CD14-positive monocyte (primary cell): ENCODE data around the gene PXMP4. TPM values are rescaled to one million over a fixed set of nuclear protein-coding genes. Genes with fewer than 3 reads are reported as not detected.
A peak's percentile ranks its signal among the peaks of the same experiment; 100 is the strongest.

Experiments
- DNase-seq, 3 donors: peaks; one replicate each; pipeline ENCODE4 v3.0.0-alpha.2; 2011 to 2022
- H2AFZ ChIP-seq: 2 replicates; pipeline ENCODE4 v1.6.0; 2012; ENCODE audit warnings: mild to moderate bottlenecking, low read depth, low read length, inconsistent platforms; ENCODE audit not compliant: insufficient read depth, poor library complexity, severe bottlenecking
- H3K27ac ChIP-seq, 2 donors: 1 replicate in 1 of 2; 2 replicates in 1 of 2; pipeline ENCODE4 v1.5.1; 2012 to 2013; ENCODE audit warnings: low read length in 2 of 2, control low read depth in 1 of 2, inconsistent platforms in 1 of 2, low read depth in 1 of 2, mild to moderate bottlenecking in 1 of 2
- H3K27me3 ChIP-seq, 2 donors: one replicate each; pipeline versions ENCODE4 v1.6.0 to v1.6.1; 2011 to 2013; ENCODE audit warnings: low read length in 2 of 2; ENCODE audit not compliant: control insufficient read depth in 2 of 2, insufficient read depth in 2 of 2
- H3K36me3 ChIP-seq, 2 donors: replicated peaks in 1 of 2; 1 replicate in 1 of 2; 2 replicates in 1 of 2; pipeline versions ENCODE4 v1.5.1 to v1.6.1; 2012 to 2013; ENCODE audit warnings: low read length in 2 of 2, control low read depth in 1 of 2, inconsistent platforms in 1 of 2, mild to moderate bottlenecking in 1 of 2; ENCODE audit not compliant: insufficient read depth in 2 of 2, control insufficient read depth in 1 of 2
- H3K4me1 ChIP-seq, 2 donors: 1 replicate in 1 of 2; 2 replicates in 1 of 2; pipeline versions ENCODE4 v1.5.1 to v1.6.1; 2012 to 2013; ENCODE audit warnings: low read length in 2 of 2, control low read depth in 1 of 2, inconsistent platforms in 1 of 2, mild to moderate bottlenecking in 1 of 2, moderate library complexity in 1 of 2; ENCODE audit not compliant: insufficient read depth in 2 of 2, control insufficient read depth in 1 of 2
- H3K4me2 ChIP-seq: replicated peaks from 2 replicates; pipeline ENCODE3; 2012; ENCODE audit warnings: low read length, moderate library complexity, mild to moderate bottlenecking; ENCODE audit not compliant: poor library complexity, severe bottlenecking; ENCODE audit errors: extremely low read depth
- H3K4me3 ChIP-seq, 3 experiments: fragments of 200-600 bp in 1 of 3; sonication (generic) in 1 of 3; replicated peaks in 1 of 3; 1 replicate in 2 of 3; 2 replicates in 1 of 3; pipeline ENCODE4 v1.5.1; 2011 to 2013; ENCODE audit warnings: low read length in 3 of 3, mild to moderate bottlenecking in 3 of 3, control low read depth in 2 of 3, low read depth in 2 of 3, inconsistent platforms in 1 of 3, moderate library complexity in 1 of 3
- H3K79me2 ChIP-seq: 2 replicates; pipeline ENCODE4 v1.6.0; 2012; ENCODE audit warnings: mild to moderate bottlenecking, control low read depth, inconsistent platforms, low read length, moderate library complexity; ENCODE audit not compliant: insufficient read depth
- H3K9ac ChIP-seq: 2 replicates; pipeline ENCODE4 v1.6.0; 2017; ENCODE audit warnings: low read length, mild to moderate bottlenecking; ENCODE audit not compliant: insufficient read depth, poor library complexity, severe bottlenecking
- H3K9me3 ChIP-seq, 2 donors: replicated peaks in 1 of 2; 1 replicate in 1 of 2; 2 replicates in 1 of 2; pipeline versions ENCODE4 v1.5.1 to v1.6.1; 2012 to 2013; ENCODE audit warnings: low read length in 2 of 2, control low read depth in 1 of 2; ENCODE audit not compliant: control insufficient read depth in 1 of 2, insufficient read depth in 1 of 2
- H4K20me1 ChIP-seq: 2 replicates; pipeline ENCODE4 v1.6.0; 2012; ENCODE audit warnings: mild to moderate bottlenecking, low read length, control low read depth, moderate library complexity; ENCODE audit not compliant: insufficient read depth
- H3K27ac Mint-ChIP-seq, 7 donors: one replicate each; pipeline ENCODE4 v1.8.0; 2020; ENCODE audit warnings: mild to moderate bottlenecking in 7 of 7, mixed read lengths in 7 of 7, moderate library complexity in 6 of 7, inconsistent platforms in 2 of 7
- H3K27me3 Mint-ChIP-seq, 3 donors: one replicate each; pipeline ENCODE4 v1.8.0; 2021 to 2022; ENCODE audit warnings: low read depth in 3 of 3, mild to moderate bottlenecking in 3 of 3, mixed read lengths in 3 of 3, moderate library complexity in 3 of 3, inconsistent platforms in 1 of 3
- H3K36me3 Mint-ChIP-seq, 2 donors: one replicate each; pipeline ENCODE4 v1.8.0; 2020; ENCODE audit warnings: mixed read lengths in 2 of 2, inconsistent platforms in 1 of 2, mild to moderate bottlenecking in 1 of 2
- H3K4me1 Mint-ChIP-seq: one replicate; pipeline ENCODE4 v1.8.0; 2020; ENCODE audit warnings: mild to moderate bottlenecking, mixed read lengths
- H3K4me3 Mint-ChIP-seq, 2 donors: one replicate each; pipeline ENCODE4 v1.8.0; 2020; ENCODE audit warnings: mild to moderate bottlenecking in 2 of 2, mixed read lengths in 2 of 2, moderate library complexity in 1 of 2
- H3K9me3 Mint-ChIP-seq, 7 donors: one replicate each; pipeline ENCODE4 v1.8.0; 2020 to 2022; ENCODE audit warnings: mixed read lengths in 7 of 7, mild to moderate bottlenecking in 6 of 7, moderate library complexity in 6 of 7, inconsistent platforms in 2 of 7
- CTCF ChIP-seq: fragments of 200-600 bp; IDR thresholded peaks from one replicate; pipeline ENCODE4 v1.8.0; 2022; ENCODE audit warnings: antibody characterized with exemption, mild to moderate bottlenecking
- WGBS: methylation state at CpG from one replicate; pipeline ENCODE4 v1.1.5; 2013; ENCODE audit warnings: missing lambda C conversion rate; ENCODE audit not compliant: insufficient coverage; 5-methylcytosine and 5-hydroxymethylcytosine counted together
- intact Hi-C, 2 donors: fragments of 100-400 bp; cut with micrococcal nuclease; formaldehyde crosslinking; loops; one replicate each; pipeline versions ENCODE4 v1.15.0 to v1.15.1; 2023
- polyA plus RNA-seq, 3 donors: library from polyadenylated mRNA; depleted of rRNA in 1 of 3; unstranded in 2 of 3; stranded (reverse) in 1 of 3; fragments of 300-500 nt in 2 of 3; fragments of >200 nt in 1 of 3; fragmentation: Illumina TruSeq in 2 of 3; gene quantifications; 1 replicate in 2 of 3; 2 replicates in 1 of 3; pipeline ENCODE4 v1.2.3, GENCODE V29; 2012 to 2021

Gene PXMP4
- polyA plus RNA-seq, 3 donors, result 4.9 to 11.4 (median 9.0) TPM

GRCh38 chr20:33736962-33737361 lies 16.9 kb upstream of the PXMP4 start:
- Mint-ChIP-seq H3K27me3 (peaks cover 0 to 2% (median 0%) of the 10 kb centered on the region in 3 donors), H3K36me3 (peaks cover 15 to 25% of the 10 kb centered on the region in 2 donors), H3K4me3 (no peak overlapping the region), H3K4me1 (peaks cover 33% of the 10 kb centered on the region), H3K9me3 (peaks cover 15 to 29% (median 22%) of the 10 kb centered on the region in 7 donors), H3K27ac (peak overlapping the region in 2 of 7 donors; percentile 43 to 54)
- H3K79me2 ChIP-seq, result peaks cover 25% of the 10 kb centered on the region
- H4K20me1 ChIP-seq, result no peaks in the 10 kb centered on the region
- peaks cover 28 to 36% of the 10 kb centered on the region in 2 donors for H3K4me1 ChIP-seq
- H3K36me3 ChIP-seq, result peaks cover 0 to 4% of the 10 kb centered on the region in 2 donors
- no peak overlapping the region for H3K4me2 ChIP-seq
- WGBS, result no CpG with 5 or more reads among the region's 3 CpGs
- H3K9me3 ChIP-seq, result peaks cover 13 to 21% of the 10 kb centered on the region in 2 donors
- intact Hi-C loops, result loop anchor here in 1 of 2 donors (10.0 kb wide), 1 partner anchor 52 kb away; the partner anchor contains the start of gene E2F1
- H3K9ac ChIP-seq, result no peak overlapping the region
- TF ChIP-seq CTCF, result no peak
- DNase-seq, result no peak
- no peaks in the 10 kb centered on the region for H3K27me3 ChIP-seq
- no peak overlapping the region for H3K27ac ChIP-seq
- no peak overlapping the region for H2AFZ ChIP-seq
- H3K4me3 ChIP-seq, result no peak overlapping the region

GRCh38 chr20:33733654-33734576 lies 13.8 kb upstream of the PXMP4 start:
- peak; percentile 61 to 81 (median 76) for DNase-seq
- H3K79me2 ChIP-seq, result peaks cover 25% of the 10 kb centered on the region
- Mint-ChIP-seq H3K27me3 (peaks cover 0 to 2% (median 2%) of the 10 kb centered on the region in 3 donors), H3K4me1 (peaks cover 34% of the 10 kb centered on the region), H3K4me3 (peak overlapping the region; percentile 85 to 96), H3K36me3 (peaks cover 9 to 14% of the 10 kb centered on the region in 2 donors), H3K27ac (peak overlapping the region; percentile 85 to 97 (median 95)), H3K9me3 (peaks cover 15 to 29% (median 21%) of the 10 kb centered on the region in 7 donors)
- TF ChIP-seq CTCF, result no peak
- no peaks in the 10 kb centered on the region for H4K20me1 ChIP-seq
- peaks cover 13 to 21% of the 10 kb centered on the region in 2 donors for H3K9me3 ChIP-seq
- peak overlapping the region in 1 of 3 experiments; percentile 86 for H3K4me3 ChIP-seq
- H3K9ac ChIP-seq, result peak overlapping the region; percentile 41
- H3K27me3 ChIP-seq, result no peaks in the 10 kb centered on the region
- WGBS, result 7% methylated on average over 3 of the region's 6 CpGs
- H3K4me2 ChIP-seq, result peak overlapping the region; percentile 93
- intact Hi-C loops, result loop anchor here (5.0 to 10.0 kb wide), 4 partner anchors 49 to 258 kb away; partner anchors contain the start of genes ACTL10 (in 1 of the 2), CHMP4B (in 1 of the 2), E2F1 (in 1 of the 2) and RALY (in 1 of the 2)
- peaks cover 0 to 4% of the 10 kb centered on the region in 2 donors for H3K36me3 ChIP-seq
- peak overlapping the region; percentile 83 to 84 for H3K27ac ChIP-seq
- peak overlapping the region; percentile 71 for H2AFZ ChIP-seq
- peaks cover 35 to 42% of the 10 kb centered on the region in 2 donors for H3K4me1 ChIP-seq
